ENCODE measurements around the gene STK16. TPM values are rescaled to one million over a fixed set of nuclear protein-coding genes. Genes with fewer than 3 reads are reported as not detected.

Gene STK16
- total and polyA plus RNA-seq, 8 donors: 1.2 to 55.9 (median 36.4) TPM

GRCh38 chr2:219247678-219248642 lies 2.7 kb downstream of the STK16 start:
- DNase-seq: peak; percentile 31 to 57
- 81 to 85% (median 82%) methylated on average over 14 to 17 of the region's 17 CpGs for WGBS, 5 donors
- TF ChIP-seq POLR2AphosphoS5 (IDR thresholded peaks at IDR 0.05) (peak in 2 of 3 donors; percentile 38 to 55), EP300 (IDR thresholded peaks at IDR 0.05) (no peak), POLR2A (IDR thresholded peaks at IDR 0.05) (no peak), CTCF (IDR thresholded peaks at IDR 0.05) (no peak)
- intact Hi-C loops (cut with DNase I; ENCODE audit: low total_unique reads): no loop called here
- peak overlapping the region in 2 of 4 donors; percentile 26 to 41 for H3K4me3 ChIP-seq
- peak overlapping the region; percentile 86 to 98 (median 94) for H3K27ac ChIP-seq
- H3K27me3 ChIP-seq: no peaks in the 10 kb centered on the region
- H3K4me1 ChIP-seq: peaks cover 67 to 86% (median 84%) of the 10 kb centered on the region in 4 donors
- H3K9me3 ChIP-seq: no peaks in the 10 kb centered on the region
- H3K36me3 ChIP-seq: peaks cover 14 to 43% (median 28%) of the 10 kb centered on the region in 4 donors

- no peak for TF ChIP-seq POLR2AphosphoS5 (IDR thresholded peaks at IDR 0.05)
- no peak for TF ChIP-seq CTCF (IDR thresholded peaks at IDR 0.05)
- no peak for TF ChIP-seq EP300 (IDR thresholded peaks at IDR 0.05)
- TF ChIP-seq POLR2A (IDR thresholded peaks at IDR 0.05): no peak
- peaks cover 73 to 95% (median 91%) of the 10 kb centered on the region in 4 donors for H3K4me1 ChIP-seq
- intact Hi-C loops (cut with DNase I; ENCODE audit: low total_unique reads): no loop called here
Observed at GRCh38 chr2:219248845-219249202, 3.5 kb downstream of the STK16 start.

GRCh38 chr2:219249203-219249980 lies 4.1 kb downstream of the STK16 start:
- Histone ChIP-seq H3K36me3 (peaks cover 14 to 43% (median 28%) of the 10 kb centered on the region in 4 donors), H3K4me1 (peaks cover 79 to 100% (median 90%) of the 10 kb centered on the region in 4 donors), H3K9me3 (no peaks in the 10 kb centered on the region), H3K4me3 (peak overlapping the region; percentile 13 to 41 (median 22)), H3K27ac (peak overlapping the region; percentile 86 to 98 (median 94)), H3K27me3 (no peaks in the 10 kb centered on the region)
- peak; percentile 94 for DNase-seq
- intact Hi-C loops (cut with DNase I; ENCODE audit: low total_unique reads): no loop called here
- 5 to 7% (median 6%) methylated on average over 6 to 7 of the region's 7 CpGs for WGBS, 5 donors
- TF ChIP-seq POLR2A (IDR thresholded peaks at IDR 0.05) (peak in 1 of 4 donors; percentile 26), POLR2AphosphoS5 (IDR thresholded peaks at IDR 0.05) (peak; percentile 69 to 92 (median 83)), CTCF (IDR thresholded peaks at IDR 0.05) (no peak), EP300 (IDR thresholded peaks at IDR 0.05) (no peak)

More at GRCh38 chr2:219248845-219249202, 3.5 kb downstream of the STK16 start:
- H3K27ac ChIP-seq: peak overlapping the region; percentile 86 to 98 (median 94)
- 39 to 53% (median 46%) methylated on average over 2 of the region's 2 CpGs for WGBS, 5 donors
- no peak for DNase-seq
- no peaks in the 10 kb centered on the region for H3K27me3 ChIP-seq
- H3K9me3 ChIP-seq: no peaks in the 10 kb centered on the region
- H3K36me3 ChIP-seq: peaks cover 14 to 43% (median 28%) of the 10 kb centered on the region in 4 donors
- peak overlapping the region; percentile 1 to 41 (median 22) for H3K4me3 ChIP-seq

Measured in stomach (tissue), 9 donors.